ENCODE results near the gene KIR3DL1.

The KIR3DL1 gene

GRCh38 chr19:54803410-54803809 lies 12.9 kb upstream of the KIR3DL1 start, which contains the start of gene KIR2DL4:
TSS of gene KIR2DL4 (plus strand) at chr19:54803610. CDS start at chr19:54803652, 42 bp downstream.
- Histone ChIP-seq H2BK12ac (ENCODE audit: low read length) (no peak within 1 kb of the TSS), H3K23ac (ENCODE audit: low read depth, low read length, poor library complexity) (no peak within 1 kb of the TSS), H3K27me3 (ENCODE audit: control insufficient read depth in 3 of 3, insufficient read depth in 3 of 3, low read depth in 1 of 3, low read length in 3 of 3) (peaks cover 0 to 2% (median 0%) of the 10 kb centered on the region in 3 experiments), H3K4me3 (ENCODE audit: low read length in 2 of 2) (peak within 1 kb of the TSS in 1 of 2 donors; percentile 42), H3K14ac (ENCODE audit: low read length) (no peak within 1 kb of the TSS), H3K4me2 (ENCODE audit: insufficient read depth, low read length, poor library complexity, severe bottlenecking) (no peak within 1 kb of the TSS), H3K4me1 (ENCODE audit: control insufficient read depth in 2 of 2, insufficient read depth in 1 of 2, low read depth in 1 of 2, low read length in 2 of 2) (no peaks in the 10 kb centered on the region), H4K91ac (ENCODE audit: low read depth, low read length, poor library complexity) (no peak within 1 kb of the TSS), H3K4ac (ENCODE audit: low read length) (no peak within 1 kb of the TSS), H2BK15ac (ENCODE audit: low read length) (no peak within 1 kb of the TSS), H4K8ac (ENCODE audit: low read depth, low read length) (no peak within 1 kb of the TSS), H2AFZ (ENCODE audit: low read length) (no peak within 1 kb of the TSS), H3K9ac (ENCODE audit: low read depth, low read length, poor library complexity) (no peak within 1 kb of the TSS), H2AK5ac (ENCODE audit: low read depth, low read length) (no peak within 1 kb of the TSS), H2BK120ac (ENCODE audit: low read depth, low read length) (no peak within 1 kb of the TSS), H3K36me3 (replicated peaks in 1 of 2; ENCODE audit: control insufficient read depth in 2 of 2, insufficient read depth in 2 of 2, low read length in 2 of 2) (no peaks in the 10 kb centered on the region), H3K79me1 (ENCODE audit: low read depth, low read length) (no peaks in the 10 kb centered on the region), H3K18ac (ENCODE audit: low read length) (no peak within 1 kb of the TSS), H3K9me3 (replicated peaks in 1 of 2; ENCODE audit: control insufficient read depth in 2 of 2, insufficient read depth in 1 of 2, low read depth in 1 of 2, low read length in 2 of 2) (peaks cover 0 to 34% of the 10 kb centered on the region in 2 donors), H3K27ac (replicated peaks; ENCODE audit: low read length) (no peak within 1 kb of the TSS), H2BK5ac (ENCODE audit: low read length) (no peak within 1 kb of the TSS)
- no peak for DNase-seq (ENCODE audit: low spot score)
- WGBS, 2 donors (ENCODE audit: extremely low coverage in 2 of 2, insufficient read length in 2 of 2, insufficient replicate concordance in 1 of 2), result no CpG with 5 or more reads among the region's 10 CpGs

- peaks cover 0 to 2% (median 0%) of the 10 kb centered on the region in 3 experiments for H3K27me3 ChIP-seq (ENCODE audit: control insufficient read depth in 3 of 3, insufficient read depth in 3 of 3, low read depth in 1 of 3, low read length in 3 of 3)
- H3K9me3 ChIP-seq (replicated peaks in 1 of 2; ENCODE audit: control insufficient read depth in 2 of 2, insufficient read depth in 1 of 2, low read depth in 1 of 2, low read length in 2 of 2), result peaks cover 0 to 36% of the 10 kb centered on the region in 2 donors
- H3K79me1 ChIP-seq (ENCODE audit: low read depth, low read length), result no peaks in the 10 kb centered on the region
- H3K23ac ChIP-seq (ENCODE audit: low read depth, low read length, poor library complexity), result no peak overlapping the region
- no CpG with 5 or more reads among the region's 5 CpGs for WGBS, 2 donors (ENCODE audit: extremely low coverage in 2 of 2, insufficient read length in 2 of 2, insufficient replicate concordance in 1 of 2)
- H3K9ac ChIP-seq (ENCODE audit: low read depth, low read length, poor library complexity), result no peak overlapping the region
- no peak overlapping the region for H2BK5ac ChIP-seq (ENCODE audit: low read length)
- H3K4ac ChIP-seq (ENCODE audit: low read length), result no peak overlapping the region
- H3K27ac ChIP-seq (replicated peaks; ENCODE audit: low read length), result no peak overlapping the region
- no peak overlapping the region for H3K14ac ChIP-seq (ENCODE audit: low read length)
- H3K4me1 ChIP-seq (ENCODE audit: control insufficient read depth in 2 of 2, insufficient read depth in 1 of 2, low read depth in 1 of 2, low read length in 2 of 2), result no peaks in the 10 kb centered on the region
- no peak overlapping the region for H2AFZ ChIP-seq (ENCODE audit: low read length)
- H3K4me3 ChIP-seq (ENCODE audit: low read length in 2 of 2), result peak overlapping the region in 1 of 2 donors; percentile 42
- no peaks in the 10 kb centered on the region for H3K36me3 ChIP-seq (replicated peaks in 1 of 2; ENCODE audit: control insufficient read depth in 2 of 2, insufficient read depth in 2 of 2, low read length in 2 of 2)
- no peak overlapping the region for H4K8ac ChIP-seq (ENCODE audit: low read depth, low read length)
- H2BK12ac ChIP-seq (ENCODE audit: low read length), result no peak overlapping the region
- no peak overlapping the region for H2BK120ac ChIP-seq (ENCODE audit: low read depth, low read length)
- H3K18ac ChIP-seq (ENCODE audit: low read length), result no peak overlapping the region
- no peak overlapping the region for H3K4me2 ChIP-seq (ENCODE audit: insufficient read depth, low read length, poor library complexity, severe bottlenecking)
- no peak for DNase-seq (ENCODE audit: low spot score)
- no peak overlapping the region for H2BK15ac ChIP-seq (ENCODE audit: low read length)
- no peak overlapping the region for H2AK5ac ChIP-seq (ENCODE audit: low read depth, low read length)
- H4K91ac ChIP-seq (ENCODE audit: low read depth, low read length, poor library complexity), result no peak overlapping the region
These were observed 12.2 kb upstream of the KIR3DL1 start for GRCh38 chr19:54804101-54804500.

- no peak overlapping the region for H4K91ac ChIP-seq (ENCODE audit: low read depth, low read length, poor library complexity)
- H3K27me3 ChIP-seq (ENCODE audit: control insufficient read depth in 3 of 3, insufficient read depth in 3 of 3, low read depth in 1 of 3, low read length in 3 of 3), result peaks cover 0 to 2% (median 0%) of the 10 kb centered on the region in 3 experiments
- no peak overlapping the region for H2BK120ac ChIP-seq (ENCODE audit: low read depth, low read length)
- H4K8ac ChIP-seq (ENCODE audit: low read depth, low read length), result no peak overlapping the region
- H2BK15ac ChIP-seq (ENCODE audit: low read length), result no peak overlapping the region
- no peak overlapping the region for H3K4me2 ChIP-seq (ENCODE audit: insufficient read depth, low read length, poor library complexity, severe bottlenecking)
- no peaks in the 10 kb centered on the region for H3K79me1 ChIP-seq (ENCODE audit: low read depth, low read length)
- H2AK5ac ChIP-seq (ENCODE audit: low read depth, low read length), result no peak overlapping the region
- WGBS, 2 donors (ENCODE audit: extremely low coverage in 2 of 2, insufficient read length in 2 of 2, insufficient replicate concordance in 1 of 2), result no CpG with 5 or more reads among the region's 10 CpGs
- H3K14ac ChIP-seq (ENCODE audit: low read length), result no peak overlapping the region
- H2BK12ac ChIP-seq (ENCODE audit: low read length), result no peak overlapping the region
- H3K4ac ChIP-seq (ENCODE audit: low read length), result no peak overlapping the region
- no peak overlapping the region for H3K4me3 ChIP-seq (ENCODE audit: low read length in 2 of 2)
- H3K23ac ChIP-seq (ENCODE audit: low read depth, low read length, poor library complexity), result no peak overlapping the region
- H2BK5ac ChIP-seq (ENCODE audit: low read length), result no peak overlapping the region
- peaks cover 0 to 41% of the 10 kb centered on the region in 2 donors for H3K9me3 ChIP-seq (replicated peaks in 1 of 2; ENCODE audit: control insufficient read depth in 2 of 2, insufficient read depth in 1 of 2, low read depth in 1 of 2, low read length in 2 of 2)
- no peak overlapping the region for H3K27ac ChIP-seq (replicated peaks; ENCODE audit: low read length)
- no peaks in the 10 kb centered on the region for H3K4me1 ChIP-seq (ENCODE audit: control insufficient read depth in 2 of 2, insufficient read depth in 1 of 2, low read depth in 1 of 2, low read length in 2 of 2)
- H3K18ac ChIP-seq (ENCODE audit: low read length), result no peak overlapping the region
- H3K36me3 ChIP-seq (replicated peaks in 1 of 2; ENCODE audit: control insufficient read depth in 2 of 2, insufficient read depth in 2 of 2, low read length in 2 of 2), result no peaks in the 10 kb centered on the region
- H2AFZ ChIP-seq (ENCODE audit: low read length), result no peak overlapping the region
- no peak for DNase-seq (ENCODE audit: low spot score)
- H3K9ac ChIP-seq (ENCODE audit: low read depth, low read length, poor library complexity), result no peak overlapping the region
These were observed 11.7 kb upstream of the KIR3DL1 start for GRCh38 chr19:54804571-54804970.

GRCh38 chr19:54805665-54806515 lies 10.4 kb upstream of the KIR3DL1 start:
- Histone ChIP-seq H4K8ac (ENCODE audit: low read depth, low read length) (no peak overlapping the region), H2BK5ac (ENCODE audit: low read length) (no peak overlapping the region), H3K4me3 (ENCODE audit: low read length in 2 of 2) (no peak overlapping the region), H2AFZ (ENCODE audit: low read length) (no peak overlapping the region), H3K36me3 (replicated peaks in 1 of 2; ENCODE audit: control insufficient read depth in 2 of 2, insufficient read depth in 2 of 2, low read length in 2 of 2) (no peaks in the 10 kb centered on the region), H3K23ac (ENCODE audit: low read depth, low read length, poor library complexity) (no peak overlapping the region), H3K9me3 (replicated peaks in 1 of 2; ENCODE audit: control insufficient read depth in 2 of 2, insufficient read depth in 1 of 2, low read depth in 1 of 2, low read length in 2 of 2) (peaks cover 0 to 42% of the 10 kb centered on the region in 2 donors), H3K18ac (ENCODE audit: low read length) (no peak overlapping the region), H3K79me1 (ENCODE audit: low read depth, low read length) (no peaks in the 10 kb centered on the region), H3K4me1 (ENCODE audit: control insufficient read depth in 2 of 2, insufficient read depth in 1 of 2, low read depth in 1 of 2, low read length in 2 of 2) (no peaks in the 10 kb centered on the region), H3K9ac (ENCODE audit: low read depth, low read length, poor library complexity) (no peak overlapping the region), H3K27ac (replicated peaks; ENCODE audit: low read length) (no peak overlapping the region), H3K27me3 (ENCODE audit: control insufficient read depth in 3 of 3, insufficient read depth in 3 of 3, low read depth in 1 of 3, low read length in 3 of 3) (peaks cover 0 to 2% (median 0%) of the 10 kb centered on the region in 3 experiments), H3K14ac (ENCODE audit: low read length) (no peak overlapping the region), H3K4me2 (ENCODE audit: insufficient read depth, low read length, poor library complexity, severe bottlenecking) (no peak overlapping the region), H2AK5ac (ENCODE audit: low read depth, low read length) (no peak overlapping the region), H3K4ac (ENCODE audit: low read length) (no peak overlapping the region), H2BK15ac (ENCODE audit: low read length) (no peak overlapping the region), H2BK120ac (ENCODE audit: low read depth, low read length) (no peak overlapping the region), H2BK12ac (ENCODE audit: low read length) (no peak overlapping the region), H4K91ac (ENCODE audit: low read depth, low read length, poor library complexity) (no peak overlapping the region)
- no CpG with 5 or more reads among the region's 14 CpGs for WGBS, 2 donors (ENCODE audit: extremely low coverage in 2 of 2, insufficient read length in 2 of 2, insufficient replicate concordance in 1 of 2)
- no peak for DNase-seq (ENCODE audit: low spot score)
